Measurements from ENCODE around the gene AIG1. TPM values are rescaled to one million over a fixed set of nuclear protein-coding genes. Genes with fewer than 3 reads are reported as not detected.
"Not testable (repeated sequence)": the region's sequence is repeated elsewhere in the genome, so short reads cannot be mapped to it uniquely, and the experiment has no call there.

Gene AIG1
- total RNA-seq, 6 donors from 2014 or later, result 6.3 to 26.6 (median 20.8) TPM

GRCh38 chr6:143166247-143166695 lies 105.6 kb downstream of the AIG1 start:
- no peak overlapping the region for H3K4me3 ChIP-seq
- H3K9me3 ChIP-seq, result no peaks in the 10 kb centered on the region
- WGBS, 2 donors, result 85 to 86% methylated on average over 5 of the region's 5 CpGs
- H3K27me3 ChIP-seq, result no peaks in the 10 kb centered on the region
- H3K27ac ChIP-seq, result no peak overlapping the region
- no peaks in the 10 kb centered on the region for H3K36me3 ChIP-seq
- H3K4me1 ChIP-seq, result no peaks in the 10 kb centered on the region
- TF ChIP-seq CTCF (IDR thresholded peaks at IDR 0.05) (no peak), POLR2A (IDR thresholded peaks at IDR 0.05) (no peak), EP300 (IDR thresholded peaks at IDR 0.05) (no peak), POLR2AphosphoS5 (IDR thresholded peaks at IDR 0.05) (no peak)
- DNase-seq (no peak), ATAC-seq (ENCODE audit: low FRiP score in 2 of 2) (no peak)

GRCh38 chr6:143167224-143167623 lies 106.5 kb downstream of the AIG1 start:
- Histone ChIP-seq H3K9me3 (no peaks in the 10 kb centered on the region), H3K4me1 (no peaks in the 10 kb centered on the region), H3K27me3 (no peaks in the 10 kb centered on the region), H3K36me3 (no peaks in the 10 kb centered on the region), H3K27ac (no peak overlapping the region), H3K4me3 (no peak overlapping the region)
- TF ChIP-seq EP300 (IDR thresholded peaks at IDR 0.05), result no peak
- no peak for TF ChIP-seq POLR2AphosphoS5 (IDR thresholded peaks at IDR 0.05)
- TF ChIP-seq POLR2A (IDR thresholded peaks at IDR 0.05), result no peak
- no peak for DNase-seq
- 97 to 98% methylated on average over 2 of the region's 2 CpGs for WGBS, 2 donors
- ATAC-seq (ENCODE audit: low FRiP score in 2 of 2), result no peak

GRCh38 chr6:143168396-143168816 lies 107.7 kb downstream of the AIG1 start:
- not testable (repeated sequence) for ATAC-seq (ENCODE audit: low FRiP score in 2 of 2); H3K36me3 ChIP-seq; H3K27me3 ChIP-seq; H3K4me1 ChIP-seq; H3K4me3 ChIP-seq; DNase-seq; H3K9me3 ChIP-seq; H3K27ac ChIP-seq
- WGBS, 2 donors, result 87 to 92% methylated on average over 4 of the region's 4 CpGs

GRCh38 chr6:143169440-143169839 lies 108.8 kb downstream of the AIG1 start:
- ATAC-seq (ENCODE audit: low FRiP score in 2 of 2), result no peak

GRCh38 chr6:143174516-143174915 lies 113.8 kb downstream of the AIG1 start:
- H3K9me3 ChIP-seq, result peaks cover 0 to 5% (median 0%) of the 10 kb centered on the region in 4 donors
- DNase-seq (no peak), ATAC-seq (ENCODE audit: low FRiP score in 2 of 2) (no peak)
- H3K27me3 ChIP-seq, result no peaks in the 10 kb centered on the region
- H3K36me3 ChIP-seq, result no peaks in the 10 kb centered on the region
- TF ChIP-seq EP300 (IDR thresholded peaks at IDR 0.05), result no peak
- no peak for TF ChIP-seq CTCF (IDR thresholded peaks at IDR 0.05)
- TF ChIP-seq POLR2A (IDR thresholded peaks at IDR 0.05), result no peak
- no peak for TF ChIP-seq POLR2AphosphoS5 (IDR thresholded peaks at IDR 0.05)
- no peaks in the 10 kb centered on the region for H3K4me1 ChIP-seq
- no peak overlapping the region for H3K27ac ChIP-seq
- no peak overlapping the region for H3K4me3 ChIP-seq

More at GRCh38 chr6:143169440-143169839, 108.8 kb downstream of the AIG1 start:
- Histone ChIP-seq H3K4me1 (no peaks in the 10 kb centered on the region), H3K9me3 (no peaks in the 10 kb centered on the region), H3K36me3 (no peaks in the 10 kb centered on the region), H3K27ac (no peak overlapping the region), H3K4me3 (no peak overlapping the region), H3K27me3 (no peaks in the 10 kb centered on the region)
- no peak for DNase-seq
- TF ChIP-seq POLR2A (IDR thresholded peaks at IDR 0.05) (no peak), POLR2AphosphoS5 (IDR thresholded peaks at IDR 0.05) (no peak), CTCF (IDR thresholded peaks at IDR 0.05) (no peak), EP300 (IDR thresholded peaks at IDR 0.05) (no peak)

GRCh38 chr6:143174951-143175350 lies 114.3 kb downstream of the AIG1 start:
- TF ChIP-seq EP300 (IDR thresholded peaks at IDR 0.05) (no peak), POLR2A (IDR thresholded peaks at IDR 0.05) (no peak), CTCF (IDR thresholded peaks at IDR 0.05) (no peak), POLR2AphosphoS5 (IDR thresholded peaks at IDR 0.05) (no peak)
- Histone ChIP-seq H3K27me3 (no peaks in the 10 kb centered on the region), H3K4me3 (no peak overlapping the region), H3K36me3 (no peaks in the 10 kb centered on the region), H3K27ac (no peak overlapping the region), H3K4me1 (no peaks in the 10 kb centered on the region), H3K9me3 (peaks cover 0 to 5% (median 0%) of the 10 kb centered on the region in 4 donors)
- DNase-seq, result no peak
- WGBS, 2 donors, result 85 to 100% methylated on average over 1 of the region's 1 CpG
- ATAC-seq (ENCODE audit: low FRiP score in 2 of 2), result no peak
